ENCODE measurements around the gene DYNC1I1.

The DYNC1I1 gene

GRCh38 chr7:95971716-95972115 lies 199.4 kb downstream of the DYNC1I1 start:
- DNase-seq (ENCODE audit: low read depth): no peak

GRCh38 chr7:95972523-95972922 lies 200.2 kb downstream of the DYNC1I1 start:
- no peak for DNase-seq (ENCODE audit: low read depth)

DNA sequence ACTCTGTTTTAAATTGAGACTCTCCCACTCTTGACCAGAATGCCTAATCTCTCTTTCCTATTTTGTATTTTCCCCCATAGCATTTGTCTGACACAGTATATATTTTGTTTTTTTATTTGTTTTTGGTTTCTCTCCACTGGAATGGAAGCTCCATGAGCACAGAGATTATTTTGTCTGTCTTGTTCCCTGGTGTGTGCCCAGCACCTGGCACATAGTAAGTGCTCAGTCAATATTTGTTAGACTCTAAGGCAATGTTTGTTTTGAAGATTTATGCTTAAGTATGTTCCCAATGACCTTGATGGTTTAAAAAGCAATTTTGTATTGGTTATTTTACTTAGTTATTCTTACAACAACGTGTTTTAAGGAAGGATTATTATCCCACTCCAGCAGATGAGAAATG lies 201.8 kb downstream of the DYNC1I1 start:
- no peak for DNase-seq (ENCODE audit: low read depth)

- no peak for DNase-seq (ENCODE audit: low read depth)
These were observed 204.2 kb downstream of the DYNC1I1 start for GRCh38 chr7:95976369-95977060.

DNA sequence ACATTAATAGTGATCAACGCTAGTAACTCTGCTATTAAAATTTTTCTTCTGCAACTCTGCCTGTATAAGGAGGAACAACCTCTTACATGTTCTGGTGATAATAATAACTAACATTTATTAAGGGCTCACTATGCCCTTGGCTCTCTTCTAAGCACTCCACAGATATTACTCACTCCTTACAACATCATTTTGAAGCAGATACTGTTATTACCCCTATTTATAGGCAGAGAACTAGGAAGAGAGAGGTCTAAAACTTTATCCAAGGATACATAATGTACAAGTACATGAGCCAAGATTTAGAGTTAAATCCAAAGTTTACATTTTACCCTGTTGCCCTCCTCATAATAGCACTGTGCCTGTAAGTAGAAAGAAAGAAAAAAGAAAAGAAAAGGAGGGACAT lies 205.6 kb downstream of the DYNC1I1 start:
- no peak for DNase-seq (ENCODE audit: low read depth)

- no peak for DNase-seq (ENCODE audit: low read depth)
These were observed 207.8 kb downstream of the DYNC1I1 start for GRCh38 chr7:95980167-95980566.

DNA sequence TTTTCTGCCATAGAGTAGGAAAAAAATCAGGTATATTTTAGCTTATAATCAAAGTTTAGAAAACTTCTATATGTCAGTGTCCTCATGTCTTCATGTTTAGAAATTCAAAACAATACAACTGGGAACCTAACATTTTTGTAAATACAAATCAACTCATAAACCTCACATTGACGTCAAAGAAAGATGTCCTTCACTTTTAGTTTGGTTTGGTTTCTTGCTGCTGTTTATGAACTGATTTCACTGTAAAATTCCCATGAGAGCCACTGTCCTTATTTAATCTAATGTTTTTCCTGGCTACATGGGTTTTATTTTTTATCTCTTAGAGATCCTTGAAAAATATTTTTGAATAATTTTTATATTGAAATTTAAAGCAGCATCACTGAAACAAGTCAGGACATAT lies 208.4 kb downstream of the DYNC1I1 start:
- DNase-seq (ENCODE audit: low read depth): no peak

DNA sequence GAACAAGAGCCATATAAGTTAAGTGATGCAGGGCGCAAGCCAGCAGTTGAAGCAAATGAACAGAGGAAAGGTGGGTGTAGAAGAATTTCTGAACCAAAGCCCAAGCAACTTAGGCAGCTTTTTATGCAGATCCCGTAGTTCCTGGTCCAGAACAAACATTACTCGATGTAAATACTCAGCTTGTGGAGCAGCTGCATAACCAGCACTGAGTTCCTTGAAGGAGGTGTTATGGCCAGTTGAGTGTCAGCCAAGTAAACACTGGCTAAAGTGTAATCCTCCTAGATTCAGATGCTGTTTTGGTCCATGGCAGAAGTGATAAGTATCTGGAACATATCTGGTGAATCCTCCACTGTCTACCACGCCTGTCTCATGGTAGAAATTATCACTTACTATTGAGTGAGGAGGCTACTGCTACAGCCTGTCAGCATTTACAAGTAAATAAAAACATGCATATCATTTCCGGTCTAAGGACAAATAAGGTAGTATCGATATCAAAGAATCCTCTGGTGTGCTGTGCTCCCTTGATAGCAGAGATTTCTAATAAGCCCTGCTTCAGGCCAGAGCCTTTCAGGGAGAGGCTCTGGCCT lies 213.9 kb downstream of the DYNC1I1 start:
- no peak for DNase-seq (ENCODE audit: low read depth)

DNA sequence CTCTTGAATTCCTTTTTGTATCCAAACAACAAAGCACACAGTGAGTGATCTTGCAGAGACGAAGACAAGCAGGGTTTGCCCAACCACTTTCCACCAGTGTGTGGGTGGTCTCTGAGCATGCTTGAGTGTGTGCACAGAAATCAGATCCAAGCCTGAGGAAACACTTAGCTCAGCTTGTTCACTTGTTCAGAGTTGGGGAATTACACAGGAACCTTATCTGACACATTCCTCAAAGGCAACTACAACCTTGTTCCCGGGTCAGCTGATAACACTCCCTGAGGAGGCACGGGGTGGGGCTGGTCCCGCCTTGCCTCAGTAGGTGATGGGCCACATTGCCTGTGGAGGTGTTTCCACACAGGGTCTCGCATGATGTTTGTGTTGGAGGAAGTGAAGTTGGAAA lies 216.9 kb downstream of the DYNC1I1 start:
- no peak for DNase-seq (ENCODE audit: low read depth)

DNA sequence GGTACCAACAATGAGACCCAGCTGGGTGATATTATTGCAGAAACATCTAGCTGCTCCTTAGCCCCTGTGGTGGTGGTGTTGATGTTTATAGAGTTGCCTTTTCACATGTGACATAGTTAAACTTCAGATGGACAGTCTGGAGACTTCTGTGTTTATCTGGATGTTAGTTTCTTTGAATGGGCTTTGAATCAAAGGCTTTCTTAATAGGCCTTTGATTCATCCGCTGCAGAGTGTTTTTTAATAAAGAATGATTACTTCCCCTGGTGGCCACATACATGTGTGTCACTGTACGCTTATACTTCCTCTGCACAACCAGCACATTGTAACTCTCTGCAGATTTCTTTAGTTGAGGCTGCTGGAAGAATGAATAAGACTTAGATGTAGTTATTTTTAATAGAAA lies 221.0 kb downstream of the DYNC1I1 start:
- DNase-seq (ENCODE audit: low read depth): no peak

DNA sequence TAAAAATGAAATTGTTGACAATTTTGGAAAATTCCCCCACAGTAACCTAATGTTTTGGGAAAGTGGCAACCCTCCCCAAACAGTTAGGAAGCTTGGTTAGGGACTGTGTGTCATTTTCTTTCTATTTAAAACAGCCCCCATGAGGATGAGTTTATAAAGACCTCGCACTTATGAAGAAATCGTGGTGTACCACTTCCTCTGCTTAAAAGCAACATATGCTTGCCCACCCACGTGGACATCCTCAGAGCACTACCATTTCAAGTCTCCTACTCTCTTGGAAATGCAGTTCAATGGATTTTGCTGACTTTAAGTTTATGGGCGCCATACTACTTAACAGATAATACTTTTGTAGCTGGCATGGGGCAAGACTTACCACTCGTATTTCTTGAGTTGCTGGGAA lies 223.8 kb downstream of the DYNC1I1 start:
- no peak for DNase-seq (ENCODE audit: low read depth)

DNA sequence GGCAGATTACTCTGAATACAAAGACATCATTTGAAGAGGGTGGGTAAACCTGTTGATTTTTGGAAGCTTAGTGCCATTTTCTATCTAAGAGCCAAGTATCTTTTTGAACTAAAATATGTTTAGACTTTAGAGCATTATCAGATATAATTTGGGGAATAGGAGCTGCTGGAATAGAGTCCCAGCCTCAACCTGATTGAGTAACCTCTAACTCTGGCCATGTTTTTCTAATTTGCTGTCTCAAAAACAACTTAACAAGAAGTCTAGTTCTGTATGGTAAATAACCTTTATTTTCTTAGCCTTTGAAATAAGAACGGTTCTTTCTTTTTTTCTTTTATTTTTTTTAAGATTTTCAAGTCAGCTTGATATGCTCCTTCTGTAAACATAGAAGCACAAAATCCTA lies 224.5 kb downstream of the DYNC1I1 start:
- no peak for DNase-seq (ENCODE audit: low read depth)

DNA sequence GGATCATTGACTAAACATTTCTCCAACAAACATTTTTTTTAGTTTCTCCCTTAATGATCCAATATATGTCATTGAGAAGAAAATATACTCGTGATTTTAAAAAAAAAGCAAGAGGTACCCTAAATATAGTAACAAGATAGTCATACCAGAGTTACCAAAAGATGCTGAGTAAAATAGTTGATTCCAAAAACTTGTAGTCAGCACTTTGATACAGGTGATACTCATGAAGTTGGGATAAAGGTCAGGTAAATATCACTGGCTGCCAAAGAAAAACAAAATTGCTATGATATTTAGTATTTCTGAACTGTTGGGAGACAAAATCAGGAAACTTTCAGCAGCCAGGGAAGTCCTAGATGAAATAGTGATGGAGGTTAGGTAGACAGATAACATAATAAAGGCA lies 225.3 kb downstream of the DYNC1I1 start:
- DNase-seq (ENCODE audit: low read depth): no peak

- no peak for DNase-seq (ENCODE audit: low read depth)
These were observed 227.1 kb downstream of the DYNC1I1 start for GRCh38 chr7:95999481-95999880.

- no peak for DNase-seq (ENCODE audit: low read depth)
These were observed 232.2 kb downstream of the DYNC1I1 start for GRCh38 chr7:96004578-96004977.

GRCh38 chr7:96005271-96005670 lies 232.9 kb downstream of the DYNC1I1 start:
- no peak for DNase-seq (ENCODE audit: low read depth)

DNA sequence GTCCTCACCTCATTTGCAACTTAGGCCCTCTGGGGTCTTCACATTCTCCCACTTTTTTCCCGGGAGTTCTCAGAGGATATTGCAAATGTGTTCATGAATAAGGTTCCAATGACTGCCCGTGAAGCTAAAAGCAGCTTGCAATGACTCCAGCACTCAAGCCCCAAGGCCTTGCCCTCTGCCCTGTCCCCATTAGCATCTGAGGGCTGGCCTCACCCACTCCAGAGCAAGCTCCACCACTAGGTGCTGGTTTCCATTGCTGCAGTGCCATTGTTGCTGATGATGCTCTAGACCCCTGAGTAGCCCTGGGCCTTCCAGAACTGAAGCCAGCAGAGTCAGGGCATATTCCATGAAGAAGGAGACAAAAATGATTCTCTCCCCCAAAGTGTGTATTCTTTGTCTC lies 236.8 kb downstream of the DYNC1I1 start:
- DNase-seq (ENCODE audit: low read depth): no peak

DNA sequence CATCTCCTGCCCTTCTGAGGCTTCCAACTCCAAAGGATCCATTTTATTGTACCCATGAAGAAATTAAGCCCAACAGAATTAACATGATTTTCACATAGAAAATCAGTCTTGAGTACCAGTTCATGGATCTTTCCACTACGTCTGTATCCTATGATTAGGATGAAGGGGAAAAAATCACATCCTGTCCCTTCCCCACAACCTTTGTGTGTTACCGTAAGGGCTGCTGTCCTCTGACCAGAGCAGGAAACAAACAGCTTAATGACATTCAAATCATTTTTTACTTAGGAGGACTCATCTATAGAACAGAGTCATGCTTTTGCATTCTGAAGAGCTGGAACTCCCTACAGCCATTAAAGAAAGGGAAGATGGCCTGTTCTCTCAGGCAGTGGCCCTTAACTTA lies 241.5 kb downstream of the DYNC1I1 start:
- no peak for DNase-seq (ENCODE audit: low read depth)

GRCh38 chr7:96014617-96015016 lies 242.3 kb downstream of the DYNC1I1 start:
- no peak for DNase-seq (ENCODE audit: low read depth)

- DNase-seq (ENCODE audit: low read depth): no peak
These were observed 243.8 kb downstream of the DYNC1I1 start for GRCh38 chr7:96016056-96016586.

DNA sequence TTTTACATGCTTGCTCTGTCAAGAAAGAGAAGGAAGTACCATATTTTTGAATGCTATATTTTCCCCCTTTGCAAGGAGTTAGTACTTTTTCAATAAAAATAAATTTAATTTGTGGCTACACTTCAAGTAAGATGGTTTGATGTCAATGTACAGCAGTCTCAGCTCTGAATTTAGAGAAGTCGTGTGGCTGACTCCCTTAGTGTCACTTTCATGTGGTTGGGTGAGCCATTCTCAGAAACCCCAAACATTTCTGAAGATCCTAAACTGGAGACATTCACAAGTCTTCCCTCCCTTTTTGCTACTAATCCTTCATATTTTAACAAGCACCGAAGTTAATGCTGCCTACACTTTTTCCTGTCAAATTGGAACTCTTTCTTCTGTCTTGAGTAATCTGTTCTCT lies 244.4 kb downstream of the DYNC1I1 start:
- DNase-seq (ENCODE audit: low read depth): no peak

DNA sequence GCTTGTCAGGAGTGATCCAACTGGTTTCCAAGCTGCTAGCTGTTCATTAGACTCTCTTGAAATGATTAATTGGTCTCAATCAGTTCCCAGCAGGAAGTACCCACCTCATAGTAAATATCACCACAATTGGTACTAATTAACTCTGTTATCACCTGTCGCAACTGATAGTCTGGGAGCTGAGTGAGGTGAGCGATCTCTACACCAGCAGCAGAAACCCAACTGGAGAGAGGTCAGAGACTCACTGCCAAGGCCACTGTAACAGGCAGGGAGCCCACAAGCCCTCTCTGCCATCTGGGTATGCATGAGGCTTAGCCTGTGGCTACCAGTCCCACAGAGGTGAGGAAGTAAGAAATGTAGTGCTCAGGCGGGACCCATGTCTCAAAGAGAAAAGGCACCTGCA lies 245.5 kb downstream of the DYNC1I1 start:
- no peak for DNase-seq (ENCODE audit: low read depth)

- no peak for DNase-seq (ENCODE audit: low read depth)
These were observed 249.2 kb downstream of the DYNC1I1 start for GRCh38 chr7:96021568-96021967.

- no peak for DNase-seq (ENCODE audit: low read depth)
These were observed 251.0 kb downstream of the DYNC1I1 start for GRCh38 chr7:96023387-96023786.

Measured in stimulated activated CD8-positive, alpha-beta memory T cell treated with anti-CD3 and anti-CD28 coated beads, Interleukin-15, amount 100 ng/mL, for 24 hours (primary cell).